ENCODE measurements around the gene KPNA3.

The KPNA3 gene

GRCh38 chr13:49829715-49830114, 37.2 kb upstream of the KPNA3 start:
- Histone ChIP-seq H3K4me2 (ENCODE audit: low read depth, low read length) (no peak overlapping the region), H3K9ac (ENCODE audit: low read length) (no peak overlapping the region), H4K20me1 (ENCODE audit: insufficient read depth, low read length) (no peaks in the 10 kb centered on the region), H3K27ac (ENCODE audit: low read length) (no peak overlapping the region), H3K79me2 (ENCODE audit: low read length) (no peaks in the 10 kb centered on the region), H3K9me2 (replicated peaks; ENCODE audit: insufficient read depth, low read length) (no peaks in the 10 kb centered on the region), H3K9me3 (replicated peaks; ENCODE audit: insufficient read depth, low read length) (no peaks in the 10 kb centered on the region), H3K27me3 (replicated peaks; ENCODE audit: insufficient read depth, low read length) (no peaks in the 10 kb centered on the region), H3K36me3 (replicated peaks; ENCODE audit: insufficient read depth, low read length) (no peaks in the 10 kb centered on the region), H3K4me3 (ENCODE audit: low read length) (no peak overlapping the region), H2AFZ (ENCODE audit: low read length) (no peak overlapping the region), H3K4me1 (ENCODE audit: low read length) (no peaks in the 10 kb centered on the region), H3F3A (ENCODE audit: insufficient read depth, low read length) (no peaks in the 10 kb centered on the region)
- TF ChIP-seq EZH2 (optimal IDR thresholded peaks at IDR 0.05; ENCODE audit: low read depth, low read length) (no peak), CTCF (IDR thresholded peaks at IDR 0.05; ENCODE audit: low read length) (no peak), EZH2phosphoT487 (IDR thresholded peaks at IDR 0.05; ENCODE audit: low read length) (no peak)
- DNase-seq, result no peak

- H3K4me3 ChIP-seq (ENCODE audit: low read length), result no peak overlapping the region
- no peak overlapping the region for H3K27ac ChIP-seq (ENCODE audit: low read length)
- H3K9me3 ChIP-seq (replicated peaks; ENCODE audit: insufficient read depth, low read length), result no peaks in the 10 kb centered on the region
- no peaks in the 10 kb centered on the region for H3K9me2 ChIP-seq (replicated peaks; ENCODE audit: insufficient read depth, low read length)
- no peaks in the 10 kb centered on the region for H3K79me2 ChIP-seq (ENCODE audit: low read length)
- no peak for TF ChIP-seq CTCF (IDR thresholded peaks at IDR 0.05; ENCODE audit: low read length)
- no peak for TF ChIP-seq EZH2 (optimal IDR thresholded peaks at IDR 0.05; ENCODE audit: low read depth, low read length)
- no peak for TF ChIP-seq EZH2phosphoT487 (IDR thresholded peaks at IDR 0.05; ENCODE audit: low read length)
- no peaks in the 10 kb centered on the region for H3K27me3 ChIP-seq (replicated peaks; ENCODE audit: insufficient read depth, low read length)
- H3K9ac ChIP-seq (ENCODE audit: low read length), result no peak overlapping the region
- H3K36me3 ChIP-seq (replicated peaks; ENCODE audit: insufficient read depth, low read length), result no peaks in the 10 kb centered on the region
- H3F3A ChIP-seq (ENCODE audit: insufficient read depth, low read length), result no peaks in the 10 kb centered on the region
- H3K4me2 ChIP-seq (ENCODE audit: low read depth, low read length), result no peak overlapping the region
- no peaks in the 10 kb centered on the region for H3K4me1 ChIP-seq (ENCODE audit: low read length)
- no peak for DNase-seq
- no peaks in the 10 kb centered on the region for H4K20me1 ChIP-seq (ENCODE audit: insufficient read depth, low read length)
- no peak overlapping the region for H2AFZ ChIP-seq (ENCODE audit: low read length)
These were observed 36.0 kb upstream of the KPNA3 start for GRCh38 chr13:49828453-49828852.

GRCh38 chr13:49827891-49828290, 35.4 kb upstream of the KPNA3 start:
- DNase-seq, result no peak
- Histone ChIP-seq H3K4me1 (ENCODE audit: low read length) (no peaks in the 10 kb centered on the region), H2AFZ (ENCODE audit: low read length) (no peak overlapping the region), H3K36me3 (replicated peaks; ENCODE audit: insufficient read depth, low read length) (no peaks in the 10 kb centered on the region), H3K9me2 (replicated peaks; ENCODE audit: insufficient read depth, low read length) (no peaks in the 10 kb centered on the region), H4K20me1 (ENCODE audit: insufficient read depth, low read length) (no peaks in the 10 kb centered on the region), H3K4me3 (ENCODE audit: low read length) (no peak overlapping the region), H3K4me2 (ENCODE audit: low read depth, low read length) (no peak overlapping the region), H3K79me2 (ENCODE audit: low read length) (no peaks in the 10 kb centered on the region), H3K27me3 (replicated peaks; ENCODE audit: insufficient read depth, low read length) (no peaks in the 10 kb centered on the region), H3F3A (ENCODE audit: insufficient read depth, low read length) (no peaks in the 10 kb centered on the region), H3K9ac (ENCODE audit: low read length) (no peak overlapping the region), H3K27ac (ENCODE audit: low read length) (no peak overlapping the region), H3K9me3 (replicated peaks; ENCODE audit: insufficient read depth, low read length) (no peaks in the 10 kb centered on the region)
- no peak for TF ChIP-seq EZH2 (optimal IDR thresholded peaks at IDR 0.05; ENCODE audit: low read depth, low read length)
- no peak for TF ChIP-seq EZH2phosphoT487 (IDR thresholded peaks at IDR 0.05; ENCODE audit: low read length)
- TF ChIP-seq CTCF (IDR thresholded peaks at IDR 0.05; ENCODE audit: low read length), result no peak
